T1000 (cell line): Measurements from ENCODE around the gene CUZD1.
"Not testable (repeated sequence)": the region's sequence is repeated elsewhere in the genome, so short reads cannot be mapped to it uniquely, and the experiment has no call there.

Experiments
- DNase-seq: peaks from one replicate; lab custom pipeline; 2025; ENCODE audit warnings: mixed read lengths; lab: John Stamatoyannopoulos, UW

CUZD1 gene, protein sequence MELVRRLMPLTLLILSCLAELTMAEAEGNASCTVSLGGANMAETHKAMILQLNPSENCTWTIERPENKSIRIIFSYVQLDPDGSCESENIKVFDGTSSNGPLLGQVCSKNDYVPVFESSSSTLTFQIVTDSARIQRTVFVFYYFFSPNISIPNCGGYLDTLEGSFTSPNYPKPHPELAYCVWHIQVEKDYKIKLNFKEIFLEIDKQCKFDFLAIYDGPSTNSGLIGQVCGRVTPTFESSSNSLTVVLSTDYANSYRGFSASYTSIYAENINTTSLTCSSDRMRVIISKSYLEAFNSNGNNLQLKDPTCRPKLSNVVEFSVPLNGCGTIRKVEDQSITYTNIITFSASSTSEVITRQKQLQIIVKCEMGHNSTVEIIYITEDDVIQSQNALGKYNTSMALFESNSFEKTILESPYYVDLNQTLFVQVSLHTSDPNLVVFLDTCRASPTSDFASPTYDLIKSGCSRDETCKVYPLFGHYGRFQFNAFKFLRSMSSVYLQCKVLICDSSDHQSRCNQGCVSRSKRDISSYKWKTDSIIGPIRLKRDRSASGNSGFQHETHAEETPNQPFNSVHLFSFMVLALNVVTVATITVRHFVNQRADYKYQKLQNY

DNA sequence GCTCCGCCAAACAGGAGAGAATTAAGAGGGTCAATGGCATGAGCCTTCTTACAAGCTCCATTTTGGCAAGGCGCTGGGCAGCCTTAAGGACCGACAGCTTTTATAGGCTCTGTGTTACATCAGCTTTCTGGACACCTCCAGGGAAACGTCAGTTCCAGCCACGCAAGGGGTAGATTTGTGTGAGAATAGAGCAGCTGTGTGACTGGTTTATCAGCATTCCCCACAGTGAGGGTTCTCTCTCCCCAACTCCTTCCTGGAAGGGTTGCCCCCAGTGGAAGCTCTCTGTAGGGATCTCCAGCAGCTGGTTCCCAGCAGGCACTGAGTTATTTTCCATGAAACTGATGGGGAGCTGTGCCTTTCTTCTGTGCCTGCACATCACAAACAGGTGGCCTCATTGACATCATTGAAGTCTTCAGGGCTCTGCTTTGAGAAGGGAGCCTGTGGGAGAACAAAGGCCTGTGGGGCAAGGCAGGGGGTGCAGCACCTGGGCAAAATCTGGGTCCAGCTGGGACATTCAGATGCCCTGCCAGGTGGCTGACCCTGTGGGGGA lies at the start of gene CUZD1:
CUZD1 (minus strand) TSS at position 75 of the 550 bp plus-strand sequence; CDS start at position 61, 14 bp downstream.
- no peak for DNase-seq

DNA sequence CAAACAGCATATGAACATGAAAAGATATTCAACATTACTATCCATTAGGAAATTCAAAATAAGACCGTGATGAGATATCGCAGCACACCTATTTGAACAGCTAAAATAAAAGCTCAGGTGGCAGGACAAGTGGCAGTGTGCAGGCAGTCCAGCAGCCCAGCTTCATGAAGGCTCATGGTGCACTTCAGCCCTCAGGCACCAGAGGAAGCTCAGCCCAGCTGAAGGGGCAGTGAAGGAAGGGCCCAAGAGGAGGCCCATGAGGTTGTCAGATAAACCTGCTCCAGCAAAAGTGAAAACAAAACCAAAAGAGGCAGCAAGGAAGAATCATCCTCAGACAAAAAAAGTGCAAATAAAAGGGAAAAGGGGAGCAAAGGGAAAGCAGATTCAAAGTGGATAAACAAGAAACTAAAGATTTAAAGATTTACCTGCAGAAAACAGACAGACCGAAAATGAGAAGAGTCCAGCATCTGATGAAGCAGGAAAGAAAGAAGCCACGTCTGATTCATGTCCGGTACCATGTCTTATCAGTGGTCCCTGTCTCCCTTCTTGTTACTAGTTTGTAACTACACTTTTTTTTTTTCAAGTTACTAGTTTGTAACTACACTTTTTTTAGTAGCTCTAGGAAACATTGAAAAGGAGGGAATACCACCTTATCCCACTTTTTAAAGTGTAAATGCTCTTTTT lies 48.7 kb upstream of the CUZD1 start:
- no peak for DNase-seq

DNA sequence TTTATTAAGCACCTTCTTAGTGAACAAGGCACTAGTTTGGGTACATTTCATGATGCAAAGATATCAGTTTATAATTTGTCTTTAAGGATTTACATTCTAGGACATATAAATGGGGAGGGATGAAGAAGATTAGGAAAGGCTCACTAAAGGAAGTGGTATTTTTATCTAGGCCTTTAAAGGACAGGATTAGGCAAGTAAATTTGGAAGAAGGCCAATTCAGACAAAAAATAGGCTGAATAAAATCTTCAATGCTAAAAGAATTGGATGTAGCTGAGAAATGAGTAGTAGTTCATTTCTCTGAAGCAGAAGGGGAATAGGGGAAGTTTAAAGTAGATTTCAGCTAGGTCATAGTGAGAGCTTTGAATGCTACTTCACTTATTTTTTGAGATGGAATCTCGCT lies 38.5 kb upstream of the CUZD1 start:
- DNase-seq, result no peak

DNA sequence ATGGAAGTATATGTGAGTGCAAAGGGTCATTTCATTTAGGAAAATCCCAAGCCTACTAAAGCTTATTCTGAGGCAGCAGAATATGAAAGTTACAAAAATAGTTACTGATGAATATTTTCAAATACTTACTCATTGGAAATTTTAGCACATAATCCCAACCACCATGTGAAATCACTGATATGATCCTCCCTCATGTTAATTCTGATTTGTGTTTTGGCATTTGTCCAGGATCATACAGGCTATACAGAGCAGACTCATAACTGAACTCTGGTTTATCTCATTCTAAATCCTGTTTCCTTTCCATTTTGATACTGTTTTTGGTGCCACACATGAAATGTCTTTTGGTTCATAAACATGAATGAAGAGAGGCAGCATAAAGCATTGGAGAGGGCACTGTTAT lies 37.1 kb upstream of the CUZD1 start:
- DNase-seq, result no peak

DNA sequence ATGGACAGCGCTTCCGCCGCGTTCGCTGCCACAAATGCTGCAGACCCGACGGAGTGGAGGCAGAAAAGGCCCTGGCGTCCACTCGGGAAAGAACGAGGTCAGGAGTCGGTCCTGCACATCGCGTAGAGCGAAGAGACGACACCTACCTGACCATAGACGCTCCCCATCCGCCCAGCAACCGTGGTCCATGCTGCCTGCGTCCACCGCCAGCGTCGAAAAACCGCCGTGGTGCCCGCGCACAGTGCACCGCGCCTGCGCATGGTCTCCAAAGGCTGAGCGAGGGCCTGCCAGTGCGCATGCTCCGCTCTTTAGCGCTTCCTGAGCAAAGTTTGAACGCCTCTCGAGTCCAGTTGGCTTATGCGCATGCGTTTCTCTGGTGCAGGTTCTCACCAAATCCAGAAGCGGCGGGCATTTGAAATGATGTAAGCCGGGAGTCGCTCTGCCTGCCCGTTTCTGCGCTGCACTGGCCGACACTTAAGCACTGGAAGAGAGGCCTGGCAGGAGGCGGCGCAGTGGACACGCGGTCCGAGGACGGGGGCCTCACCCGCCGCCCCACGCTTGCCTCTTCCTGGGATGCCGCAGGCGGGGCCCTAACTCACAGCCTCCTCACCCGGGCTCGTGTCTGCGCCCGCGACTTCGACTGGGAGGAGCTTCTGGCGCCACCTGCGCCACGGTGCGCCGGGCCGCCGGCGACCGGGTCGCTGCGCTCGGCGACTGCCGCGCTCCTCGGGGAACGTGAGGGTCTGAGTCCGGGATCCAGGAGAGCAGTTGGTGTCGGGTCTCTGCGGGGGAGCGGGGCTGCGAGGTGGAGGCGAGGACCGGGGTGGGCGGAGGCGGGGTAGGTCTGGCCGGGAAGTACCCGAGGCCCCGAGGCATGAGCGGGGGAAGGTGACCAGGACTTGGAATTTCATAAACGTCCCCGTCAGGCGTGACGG lies 33.9 kb upstream of the CUZD1 start, which contains the start of gene FAM24B:
FAM24B (minus strand) TSS at position 243 of the 935 bp plus-strand sequence. CDS start 29,066 bp downstream, outside the sequence.
- DNase-seq, result peak; percentile 97

DNA sequence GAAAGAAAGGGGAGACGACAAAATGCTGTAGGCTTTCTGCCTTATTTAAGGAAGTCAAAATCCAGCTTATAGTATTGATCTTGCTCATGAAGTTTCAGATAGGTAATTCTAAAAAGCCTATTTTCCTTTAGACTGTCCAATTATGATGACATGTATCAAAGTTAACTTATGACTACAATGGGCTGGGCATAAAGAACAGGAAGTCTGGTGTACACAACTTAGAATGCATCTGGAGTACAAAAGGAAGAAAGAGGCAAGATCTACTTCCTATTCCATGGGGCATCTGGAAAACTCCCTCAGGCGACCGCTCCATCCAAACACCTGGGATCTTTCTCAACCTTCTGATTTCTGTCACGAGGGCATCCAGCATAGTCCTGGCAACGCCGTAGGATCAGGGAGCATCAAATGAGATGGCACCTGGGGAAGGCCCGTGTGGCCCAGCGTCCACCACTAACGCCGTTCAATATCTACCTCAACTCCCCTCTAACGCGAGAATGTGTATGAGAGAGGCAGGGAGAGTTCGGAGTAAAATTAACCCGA lies 33.2 kb upstream of the CUZD1 start:
- DNase-seq, result no peak

DNA sequence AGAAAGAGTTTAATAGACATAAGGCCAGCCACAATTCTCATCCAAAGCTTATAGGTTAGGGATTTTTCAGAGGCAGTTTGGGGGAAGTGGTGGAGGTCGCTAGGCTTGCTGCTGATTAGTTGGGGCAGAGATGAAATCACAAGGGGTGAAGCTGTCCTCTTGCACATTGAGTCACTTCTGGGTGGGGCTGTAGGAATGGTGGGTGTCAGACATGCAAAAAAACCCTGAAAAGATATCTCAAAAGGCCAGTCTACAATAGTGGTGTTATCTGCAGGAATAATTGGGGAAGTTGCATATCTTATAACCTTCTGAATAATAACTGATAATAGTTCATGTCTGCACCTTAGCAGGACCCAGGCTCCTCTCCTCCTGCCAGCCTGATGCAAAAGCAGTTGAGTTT lies 31.6 kb upstream of the CUZD1 start:
- DNase-seq, result no peak

DNA sequence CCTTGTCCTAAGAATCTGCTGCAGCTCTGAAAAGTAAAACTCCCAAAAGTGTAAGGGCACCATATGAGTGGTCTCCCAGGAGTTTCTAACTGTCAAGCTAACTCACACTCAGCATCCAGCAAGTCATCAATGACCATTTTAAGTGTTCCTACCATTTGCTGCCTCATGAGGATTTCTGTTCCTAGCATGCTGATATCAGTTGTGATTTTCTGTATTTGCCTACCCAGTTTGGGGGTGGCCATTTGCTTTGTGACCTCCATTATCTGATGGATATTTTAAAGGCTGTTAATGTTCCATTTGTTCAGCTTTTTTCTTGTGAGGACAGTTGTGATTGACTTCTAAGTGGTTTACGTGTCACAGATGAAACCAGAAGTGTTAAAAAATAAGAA lies 30.8 kb upstream of the CUZD1 start:
- no peak for DNase-seq

DNA sequence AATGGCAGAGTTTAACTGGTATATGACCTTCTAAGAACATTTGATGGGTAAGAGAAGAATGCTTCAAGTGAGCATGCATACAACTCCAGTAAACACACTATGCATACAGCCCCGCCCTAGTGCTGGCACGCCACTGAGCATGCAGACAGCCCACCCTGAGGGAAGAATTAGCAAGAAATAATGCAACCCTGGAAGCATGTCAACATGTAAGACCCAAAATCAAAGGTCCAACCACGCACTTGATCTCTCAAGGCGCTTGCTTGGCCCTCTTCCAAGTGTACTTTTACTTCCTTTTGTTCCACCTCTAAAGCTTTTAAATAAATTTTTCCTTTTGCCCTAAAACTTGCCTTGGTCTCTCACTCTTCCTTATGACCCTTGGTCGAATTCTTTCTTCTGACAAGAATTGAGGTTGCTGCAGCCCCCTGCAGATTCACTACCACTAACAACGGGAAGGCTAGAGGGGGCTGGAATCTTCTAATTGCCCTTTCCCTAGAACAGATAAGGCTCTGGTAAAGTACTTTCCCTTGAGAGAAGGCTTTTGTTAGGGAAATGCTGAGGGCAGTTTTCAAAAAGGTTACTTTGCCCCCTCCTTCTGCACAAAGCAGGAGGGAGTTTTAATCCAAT lies 30.3 kb upstream of the CUZD1 start:
- no peak for DNase-seq

DNA sequence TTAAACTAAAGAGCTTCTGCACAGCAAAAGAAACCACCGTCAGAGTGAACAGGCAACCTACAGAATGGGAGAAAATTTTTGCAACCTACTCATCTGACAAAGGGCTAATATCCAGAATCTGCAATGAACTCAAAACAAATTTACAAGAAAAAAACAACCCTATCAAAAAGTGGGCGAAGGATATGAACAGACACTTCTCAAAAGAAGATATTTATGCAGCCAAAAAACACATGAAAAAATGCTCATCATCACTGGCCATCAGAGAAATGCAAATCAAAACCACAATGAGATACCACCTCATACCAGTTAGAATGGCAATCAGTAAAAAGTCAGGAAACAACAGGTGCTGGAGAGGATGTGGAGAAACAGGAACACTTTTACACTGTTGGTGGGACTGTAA lies 26.3 kb upstream of the CUZD1 start:
- not testable (repeated sequence) for DNase-seq

DNA sequence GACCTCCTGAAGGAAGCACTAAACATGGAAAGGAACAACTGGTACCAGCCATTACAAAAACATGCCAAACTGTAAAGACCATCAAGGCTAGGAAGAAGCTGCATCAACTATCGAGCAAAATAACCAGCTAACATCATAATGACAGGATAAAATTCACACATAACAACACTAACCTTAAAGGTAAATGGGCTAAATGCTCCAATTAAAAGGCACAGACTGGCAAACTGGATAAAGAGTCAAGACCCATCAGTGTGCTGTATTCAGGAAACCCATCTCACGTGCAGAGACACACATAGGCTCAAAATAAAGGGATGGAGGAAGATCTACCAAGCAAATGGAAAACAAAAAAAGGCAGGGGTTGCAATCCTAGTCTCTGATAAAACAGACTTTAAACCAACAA lies 23.1 kb upstream of the CUZD1 start:
- not testable (repeated sequence) for DNase-seq

DNA sequence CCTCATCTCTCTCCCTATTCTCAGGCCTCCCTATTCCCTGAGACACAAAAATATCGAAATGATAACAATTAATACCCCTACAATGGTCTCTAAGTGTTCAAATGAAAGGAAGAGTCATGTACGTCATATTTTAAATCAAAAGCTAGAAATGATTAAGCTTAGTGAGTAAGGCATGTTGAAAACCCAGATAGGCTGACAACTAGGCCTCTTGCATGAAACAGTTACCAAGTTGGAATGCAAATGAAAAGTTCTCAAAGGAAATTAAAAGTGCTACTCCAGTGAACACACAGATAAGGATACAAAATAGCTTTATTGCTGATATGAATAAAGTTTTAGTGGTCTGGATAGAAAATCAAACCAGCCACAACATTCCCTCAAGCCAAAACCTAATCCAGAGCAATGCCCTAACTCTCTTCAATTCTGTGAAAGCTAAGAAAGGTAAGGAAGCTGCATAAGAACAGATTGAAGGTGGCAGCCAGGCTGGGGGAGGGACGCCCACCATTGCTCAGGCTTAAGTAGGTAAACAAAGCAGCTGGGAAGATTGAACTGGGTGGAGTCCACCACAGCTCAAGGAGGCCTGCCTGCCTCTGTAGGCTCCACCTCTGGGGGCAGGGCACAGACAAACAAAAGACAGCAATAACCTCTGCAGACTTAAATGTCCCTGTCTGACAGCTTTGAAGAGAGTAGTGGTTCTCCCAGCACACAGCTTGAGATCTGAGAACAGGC lies 21.3 kb upstream of the CUZD1 start:
- not testable (repeated sequence) for DNase-seq

DNA sequence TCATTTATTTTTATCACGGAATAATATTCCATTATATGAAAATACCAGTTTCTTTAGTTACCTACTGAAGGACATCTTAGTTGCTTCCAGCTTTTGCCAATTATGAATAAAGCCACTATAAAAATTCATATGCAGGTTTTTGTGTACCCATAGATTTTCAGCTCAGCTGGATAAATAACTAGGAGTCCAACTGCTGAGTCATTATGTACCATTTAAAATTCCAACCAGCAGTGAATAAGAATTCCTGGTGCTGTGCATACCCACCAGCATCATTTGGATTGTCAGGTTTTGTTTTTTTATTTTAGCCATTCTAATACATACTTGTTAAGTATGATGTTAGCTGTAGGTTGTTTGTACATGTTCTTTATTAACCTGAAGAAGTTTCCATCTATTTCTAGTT lies 19.2 kb upstream of the CUZD1 start:
- DNase-seq, result no peak

DNA sequence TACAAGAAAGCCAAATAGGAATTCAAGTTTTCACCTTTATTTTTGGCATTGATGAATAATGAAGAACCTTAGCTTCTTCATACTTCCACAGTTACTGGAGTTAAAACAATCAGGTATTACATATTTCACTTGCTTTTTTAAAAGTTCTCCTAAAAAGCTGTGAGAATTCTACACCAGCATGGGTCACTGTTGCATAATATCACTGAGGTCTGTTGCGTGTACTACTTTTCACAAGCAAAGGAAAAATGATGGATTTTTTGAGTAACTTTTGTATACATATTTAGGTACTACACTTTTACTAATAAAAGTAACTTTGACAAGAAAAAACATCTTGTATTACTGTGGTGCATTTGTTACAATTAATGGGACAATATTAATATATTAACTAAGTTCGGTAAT lies 18.5 kb upstream of the CUZD1 start:
- no peak for DNase-seq

DNA sequence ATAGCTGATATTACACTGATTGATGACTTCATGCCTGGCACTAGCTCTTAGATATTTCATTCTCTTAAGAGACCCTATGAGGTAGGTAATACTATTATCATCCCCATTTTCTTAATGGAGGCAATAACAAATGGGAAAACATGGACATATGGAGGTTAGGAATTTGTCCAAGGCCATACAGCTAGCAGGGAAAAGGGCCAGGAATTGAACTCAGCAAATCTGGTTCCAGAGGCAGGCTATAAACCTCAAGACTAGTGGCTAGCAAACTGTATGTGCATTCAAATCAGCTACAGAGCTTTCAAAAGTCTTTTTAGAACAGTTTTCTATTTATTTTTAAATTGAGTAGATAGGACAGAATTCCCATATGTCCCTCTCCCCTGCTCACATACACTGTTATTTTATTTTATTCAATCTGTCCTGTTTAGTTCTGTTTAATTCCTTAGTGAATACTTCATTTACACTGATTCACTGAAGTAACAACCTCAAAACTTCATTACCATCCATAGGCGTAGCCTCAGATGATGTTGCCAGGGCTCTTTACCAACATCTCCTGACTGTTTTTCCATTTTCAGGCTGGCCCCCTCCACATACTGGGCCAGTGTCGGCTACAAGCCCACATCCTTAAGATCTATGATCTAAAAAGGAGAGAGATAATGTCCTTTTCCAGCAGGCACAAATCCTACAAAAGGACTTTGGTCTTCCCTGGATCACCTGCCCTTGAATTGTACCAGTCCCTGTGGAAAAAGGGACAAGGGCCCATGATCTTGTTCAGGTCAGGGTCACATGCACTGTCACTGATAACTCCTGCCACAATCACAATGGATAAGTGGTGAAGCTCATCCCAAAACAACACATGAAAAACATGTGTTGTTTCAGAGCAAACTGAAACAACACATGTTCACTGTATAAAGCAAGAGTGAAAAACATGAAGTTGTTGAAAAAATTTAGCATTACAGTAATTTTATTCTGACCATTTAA lies 17.8 kb upstream of the CUZD1 start:
- DNase-seq, result no peak

DNA sequence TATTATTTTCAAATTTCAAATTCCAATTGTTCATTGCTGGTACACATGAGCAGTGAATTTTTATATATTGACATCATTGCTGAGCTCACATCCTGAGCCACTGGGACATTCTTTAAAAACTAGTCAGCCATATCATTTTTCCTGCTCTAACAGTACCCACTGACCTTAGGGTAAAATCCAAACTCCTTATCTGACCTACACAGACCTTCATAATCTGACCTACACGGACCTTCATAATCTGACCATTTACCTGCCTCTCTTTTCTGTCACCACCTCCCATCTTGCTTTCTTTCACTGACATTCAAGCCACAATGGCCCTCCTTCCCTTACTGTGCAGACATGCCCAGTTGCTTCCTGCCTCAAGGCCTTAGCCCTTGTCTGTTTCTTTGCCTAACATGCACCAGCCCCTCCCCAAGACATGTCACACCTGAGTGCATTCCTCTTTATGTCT lies 16.1 kb upstream of the CUZD1 start:
- DNase-seq, result no peak

DNA sequence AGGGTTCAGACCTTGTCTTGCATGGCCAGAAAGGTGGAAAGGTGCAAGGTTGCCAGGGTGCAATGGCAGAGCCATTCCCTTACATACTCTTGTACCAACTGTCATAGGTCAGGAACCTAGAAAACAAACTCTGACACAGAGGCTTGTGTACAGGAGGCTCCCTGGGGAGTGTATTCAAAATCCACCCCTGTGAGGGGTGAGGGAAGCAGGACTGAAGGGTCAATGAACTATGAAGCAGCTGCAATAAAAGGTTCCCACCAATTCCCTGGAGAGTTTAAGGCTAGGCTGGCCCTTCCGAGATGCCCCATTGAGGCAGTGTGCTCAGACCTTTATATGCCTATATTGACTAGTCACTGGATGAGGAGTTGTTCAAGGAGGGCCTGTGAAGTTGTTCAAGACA lies 13.9 kb upstream of the CUZD1 start:
- DNase-seq, result no peak

DNA sequence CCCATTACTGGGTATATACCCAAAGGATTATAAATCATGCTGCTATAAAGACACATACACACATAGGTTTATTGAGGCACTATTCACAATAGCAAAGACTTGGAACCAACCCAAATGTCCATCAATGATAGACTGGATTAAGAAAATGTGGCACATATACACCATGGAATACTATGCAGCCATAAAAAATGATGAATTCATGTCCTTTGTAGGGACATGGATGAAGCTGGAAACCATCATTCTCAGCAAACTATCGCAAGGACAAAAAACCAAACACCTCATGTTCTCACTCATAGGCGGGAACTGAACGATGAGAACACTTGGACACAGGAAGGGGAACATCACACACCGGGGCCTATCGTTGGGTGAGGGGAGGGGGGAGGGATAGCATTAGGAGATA lies 12.4 kb upstream of the CUZD1 start:
- not testable (repeated sequence) for DNase-seq

DNA sequence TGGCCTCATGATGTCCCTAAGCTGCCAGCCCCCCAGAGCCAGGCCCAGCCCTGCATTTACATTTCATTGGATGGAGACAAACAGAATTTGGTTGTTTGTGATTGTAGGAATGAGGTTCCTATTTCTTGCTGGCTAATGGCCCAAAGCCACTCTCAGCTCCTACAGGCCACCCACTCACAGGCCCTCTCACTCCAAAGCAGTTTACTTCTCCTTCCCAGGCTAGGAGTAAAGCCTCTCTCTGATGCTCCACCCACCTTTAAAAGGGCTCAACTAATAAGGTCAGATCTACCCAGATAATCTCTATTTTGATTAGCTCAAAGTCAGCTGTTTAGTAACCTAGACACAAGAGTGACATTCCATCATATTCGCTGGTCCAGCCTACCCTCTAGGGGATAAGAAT lies 11.2 kb upstream of the CUZD1 start:
- no peak for DNase-seq
